ES-I3 (cell line): ENCODE measurements around the gene RPN1.

Experiments used
- H3K36me3 ChIP-seq: 2 replicates; pipeline ENCODE4 v1.6.1; 2013; ENCODE audit warnings: mild to moderate bottlenecking, low read length, control low read depth, moderate library complexity; ENCODE audit not compliant: insufficient read depth
- H3K4me1 ChIP-seq: 2 replicates; pipeline ENCODE4 v1.6.1; 2013; ENCODE audit warnings: mild to moderate bottlenecking, control low read depth, low read length; ENCODE audit not compliant: insufficient read depth
- H3K9ac ChIP-seq: 2 replicates; pipeline ENCODE4 v1.6.1; 2013; ENCODE audit warnings: low read depth, mild to moderate bottlenecking, low read length, moderate library complexity
- H3K9me3 ChIP-seq: 2 replicates; pipeline ENCODE4 v1.6.1; 2013; ENCODE audit warnings: mild to moderate bottlenecking, low read length, moderate library complexity; ENCODE audit not compliant: control insufficient read depth, insufficient read depth

RPN1 gene

GRCh38 chr3:128572013-128572412 lies 78.6 kb downstream of the RPN1 start:
- Histone ChIP-seq H3K36me3 (no peaks in the 10 kb centered on the region), H3K9me3 (no peaks in the 10 kb centered on the region), H3K4me1 (peaks cover 28% of the 10 kb centered on the region)

More at GRCh38 chr3:128572013-128572412, 78.6 kb downstream of the RPN1 start:
- no peak overlapping the region for H3K9ac ChIP-seq
